GM19240 (cell line): ENCODE data around the gene EXD1.
"Not testable (repeated sequence)": the region's sequence is repeated elsewhere in the genome, so short reads cannot be mapped to it uniquely, and the experiment has no call there.

Source experiments
- DNase-seq: peaks from one replicate; pipeline ENCODE4 v3.0.0; 2011; ENCODE audit warnings: low spot score; ENCODE audit not compliant: insufficient read length

EXD1 gene

DNA sequence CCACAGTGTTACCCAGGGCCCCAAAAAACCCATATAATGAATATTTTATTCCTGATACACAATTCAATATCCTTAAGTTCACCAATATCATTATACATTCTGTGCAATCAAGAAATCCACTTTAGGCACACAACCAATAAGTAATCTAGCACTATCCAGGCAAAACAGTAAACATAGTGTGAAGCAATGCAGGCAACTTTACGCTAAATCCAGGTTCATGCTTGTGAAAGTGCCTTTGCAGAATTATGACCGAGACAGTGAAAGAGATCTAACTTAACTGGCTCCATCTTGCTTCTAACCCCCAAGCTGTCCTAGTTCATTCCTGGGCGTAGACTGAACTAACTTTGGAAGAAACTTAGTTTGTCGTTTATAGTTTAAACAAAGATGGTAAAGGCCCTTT lies 80.3 kb downstream of the EXD1 start:
- no peak for DNase-seq

DNA sequence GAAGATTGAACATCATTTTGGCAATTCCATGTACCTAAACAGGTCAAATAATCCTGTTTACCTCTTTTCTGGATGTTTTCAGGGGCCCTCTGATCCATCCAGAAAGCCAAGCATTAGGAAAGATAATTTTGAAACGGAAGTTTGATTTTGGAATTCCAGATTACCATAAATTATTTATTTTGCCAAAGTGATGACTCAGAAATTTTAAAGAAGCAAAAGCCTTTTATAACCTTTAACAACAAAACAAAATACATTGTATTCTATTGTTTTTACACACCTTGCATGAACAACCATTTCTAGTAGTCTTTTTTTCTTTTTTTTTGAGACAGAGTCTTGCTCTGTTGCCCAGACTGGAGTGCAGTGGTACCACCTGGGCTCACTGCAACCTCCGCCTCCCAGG lies 82.5 kb downstream of the EXD1 start:
- DNase-seq, result no peak

DNA sequence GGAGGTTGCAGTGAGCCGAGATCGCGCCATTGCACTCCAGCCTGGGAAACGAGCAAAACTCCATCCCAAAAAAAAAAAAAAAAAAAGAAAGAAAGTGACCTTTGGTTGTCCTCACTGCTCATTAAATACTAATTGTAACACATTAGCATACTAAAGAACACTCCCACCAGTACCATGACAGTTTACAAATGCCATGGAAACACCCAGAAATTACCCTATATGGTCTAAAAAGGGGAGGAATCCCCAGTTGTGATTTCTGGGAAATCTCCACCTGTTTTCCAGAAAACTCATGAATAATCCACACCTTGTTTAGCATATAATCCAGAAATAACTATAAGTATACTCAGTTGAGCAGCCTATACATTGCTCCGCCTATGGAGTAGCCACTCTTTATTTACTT lies 90.9 kb downstream of the EXD1 start:
- DNase-seq, result no peak

DNA sequence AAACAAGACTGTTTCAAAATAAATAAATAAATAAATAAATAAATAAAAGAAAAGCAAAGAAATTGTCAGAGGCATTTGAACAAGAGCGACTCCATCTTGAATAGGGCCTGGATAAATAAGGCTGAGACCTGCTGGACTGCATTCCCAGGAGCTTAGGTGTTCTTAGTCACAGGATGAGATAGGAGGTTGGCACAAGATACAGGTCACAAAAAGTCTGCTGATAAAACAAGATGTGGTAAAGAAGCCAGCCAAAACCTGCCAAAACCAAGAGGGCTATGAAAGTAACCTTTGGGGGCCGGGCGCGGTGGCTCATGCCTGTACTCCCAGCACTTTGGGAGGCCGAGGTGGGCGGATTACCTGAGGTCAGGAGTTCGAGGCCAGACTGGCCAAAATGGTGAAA lies 91.4 kb downstream of the EXD1 start:
- DNase-seq, result not testable (repeated sequence)

DNA sequence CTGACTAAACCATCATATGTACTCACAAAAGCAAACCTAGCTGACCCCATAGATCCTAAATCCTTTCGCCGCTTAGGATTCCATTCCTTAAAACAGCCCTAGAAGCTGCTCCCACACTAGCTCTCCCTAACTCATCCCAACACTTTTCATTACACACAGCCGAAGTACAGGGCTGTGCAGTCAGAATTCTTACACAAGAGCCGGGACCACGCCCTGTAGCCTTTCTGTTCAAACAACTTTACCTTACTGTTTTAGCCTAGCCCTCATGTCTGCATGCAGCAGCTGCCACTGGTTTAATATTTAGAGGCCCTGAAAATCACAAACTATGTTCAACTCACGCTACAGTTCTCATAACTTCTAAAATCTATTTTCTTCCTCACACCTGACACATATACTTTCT lies 95.0 kb downstream of the EXD1 start:
- DNase-seq, result not testable (repeated sequence)

DNA sequence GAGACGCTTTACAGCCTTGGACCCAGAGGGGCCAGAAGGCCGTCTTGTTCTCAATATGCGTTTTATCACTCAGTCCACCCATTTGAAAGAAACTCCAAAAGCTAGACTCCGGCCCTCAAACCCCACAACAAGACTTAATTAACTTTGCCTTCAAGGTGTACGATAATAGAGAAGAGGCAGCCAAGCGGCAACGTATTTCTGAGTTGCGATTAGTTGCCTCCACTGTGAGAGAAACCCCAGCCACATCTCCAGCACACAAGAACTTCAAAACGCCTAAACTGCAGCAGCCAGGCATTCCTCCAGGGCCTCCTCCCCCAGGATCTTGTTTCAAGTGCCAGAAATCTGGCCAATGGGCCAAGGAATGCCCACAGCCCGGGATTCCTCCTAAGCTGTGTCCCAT lies 97.1 kb downstream of the EXD1 start:
- DNase-seq, result no peak
